WERI-Rb-1 (cell line): ENCODE results near the gene RGL1.

ENCODE experiments used
- DNase-seq: peaks from one replicate; pipeline ENCODE4 v3.0.0-alpha.2; 2020
- H3K27ac ChIP-seq: fragments of 250-450 bp; sonication (Bioruptor Pico); 2 replicates; pipeline ENCODE4 v1.5.1; 2020; ENCODE audit warnings: mild to moderate bottlenecking, moderate library complexity
- H3K27me3 ChIP-seq: fragments of 250-450 bp; sonication (Bioruptor Pico); 2 replicates; pipeline ENCODE4 v1.5.1; 2021; ENCODE audit warnings: mild to moderate bottlenecking, low read depth, moderate library complexity; ENCODE audit not compliant: insufficient read depth, severe bottlenecking
- H3K36me3 ChIP-seq: fragments of 250-450 bp; sonication (Bioruptor Pico); 2 replicates; pipeline ENCODE4 v1.5.1; 2020; ENCODE audit warnings: mild to moderate bottlenecking, moderate library complexity
- H3K4me3 ChIP-seq: 2 replicates; pipeline ENCODE4 v1.5.1; 2011; ENCODE audit warnings: low read depth, mild to moderate bottlenecking, control low read depth, low read length
- H3K9me3 ChIP-seq: fragments of 250-450 bp; sonication (Bioruptor Pico); 2 replicates; pipeline ENCODE4 v1.5.1; 2021; ENCODE audit warnings: mild to moderate bottlenecking, moderate library complexity; ENCODE audit not compliant: severe bottlenecking
- CTCF ChIP-seq: IDR thresholded peaks from 2 replicates; pipeline ENCODE4 v1.5.1; 2011; ENCODE audit warnings: low read depth, mild to moderate bottlenecking, control low read depth, inconsistent platforms, low read length

Gene RGL1

DNA sequence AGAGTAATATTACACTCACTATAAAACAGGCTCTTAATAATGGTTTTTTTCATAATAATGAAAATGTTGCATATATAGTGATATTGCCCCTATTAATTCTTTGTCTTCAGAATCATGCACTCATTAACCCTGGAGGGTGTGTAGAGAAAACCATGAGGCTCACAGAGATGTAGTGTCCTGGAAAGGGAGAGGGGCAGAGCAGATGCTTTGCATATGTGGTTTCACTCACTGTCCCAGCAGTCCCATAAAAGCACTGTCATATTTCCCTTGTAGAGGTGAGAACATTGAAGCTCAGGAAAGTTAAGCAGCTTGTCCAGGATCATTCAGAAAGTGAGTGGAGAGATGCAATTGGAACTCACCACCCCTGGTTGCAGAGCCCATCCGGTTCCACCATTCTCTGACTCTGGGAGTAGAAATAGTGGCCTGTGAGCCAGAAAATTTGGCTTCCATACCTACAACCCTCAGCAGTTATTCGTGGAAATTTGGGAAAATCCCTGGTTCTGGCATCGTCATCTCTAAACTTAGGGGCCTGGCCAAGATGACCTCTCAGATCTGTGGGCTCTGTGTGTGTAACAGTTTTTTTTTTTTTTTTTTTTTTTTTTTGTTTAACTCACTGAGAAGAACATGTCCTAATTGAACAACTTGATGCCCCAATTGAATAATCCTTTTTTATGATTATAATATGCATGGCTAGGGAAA lies 86.4 kb downstream of the RGL1 start:
- TF ChIP-seq CTCF: no peak
- H3K27me3 ChIP-seq: no peaks in the 10 kb centered on the region
- DNase-seq: no peak
- no peak overlapping the region for H3K4me3 ChIP-seq
- H3K9me3 ChIP-seq: no peaks in the 10 kb centered on the region
- H3K27ac ChIP-seq: no peak overlapping the region
- no peaks in the 10 kb centered on the region; the same call in 1 of the 2 replicates for H3K36me3 ChIP-seq

DNA sequence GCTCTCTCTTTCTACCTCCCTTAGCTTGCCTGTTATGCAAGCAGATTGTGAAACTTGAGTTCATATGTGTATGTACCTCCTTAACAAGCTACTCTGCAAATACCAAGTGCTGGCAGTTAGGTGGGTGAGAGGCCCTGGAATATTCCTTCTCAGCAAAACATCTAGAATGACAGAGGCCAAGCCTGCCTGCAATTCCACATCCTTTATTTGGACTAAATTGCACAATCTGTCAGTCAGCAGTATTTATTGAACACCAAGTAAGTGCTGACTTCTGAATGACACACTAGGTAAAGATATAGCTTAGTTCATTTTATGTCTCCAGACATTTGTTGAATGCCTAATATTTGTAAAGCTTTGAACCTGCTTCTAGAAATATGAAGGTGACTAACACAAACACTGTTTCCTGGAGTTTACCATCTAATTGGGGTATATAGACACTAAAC lies 87.5 kb downstream of the RGL1 start:
- no peaks in the 10 kb centered on the region for H3K9me3 ChIP-seq
- no peak overlapping the region for H3K27ac ChIP-seq
- TF ChIP-seq CTCF: no peak
- H3K27me3 ChIP-seq: no peaks in the 10 kb centered on the region
- no peak for DNase-seq
- H3K4me3 ChIP-seq: no peak overlapping the region
- no peaks in the 10 kb centered on the region; the same call in 1 of the 2 replicates for H3K36me3 ChIP-seq

- no peak for TF ChIP-seq CTCF
- DNase-seq: peak; percentile 54
- Histone ChIP-seq H3K9me3 (no peaks in the 10 kb centered on the region), H3K4me3 (no peak overlapping the region), H3K27ac (peak overlapping the region; percentile 71), H3K36me3 (no peaks in the 10 kb centered on the region; the same call in 1 of the 2 replicates), H3K27me3 (no peaks in the 10 kb centered on the region)
These were observed 88.8 kb downstream of the RGL1 start for GRCh38 chr1:183893561-183894289.

DNA sequence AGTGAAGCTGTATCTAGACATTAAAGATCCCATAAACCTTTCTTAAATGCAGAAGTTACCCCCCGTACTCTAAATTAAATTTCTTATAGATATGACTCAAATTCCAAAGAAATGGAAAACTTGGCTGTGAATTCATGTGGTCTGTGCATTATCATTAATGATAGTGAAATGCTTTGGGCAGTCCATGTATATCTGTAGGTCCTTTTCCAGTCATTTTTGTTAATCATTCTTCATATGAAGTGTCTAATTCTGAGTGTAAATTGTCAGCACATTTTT lies 89.3 kb downstream of the RGL1 start:
- no peaks in the 10 kb centered on the region for H3K27me3 ChIP-seq
- DNase-seq: no peak
- H3K9me3 ChIP-seq: no peaks in the 10 kb centered on the region
- TF ChIP-seq CTCF: no peak
- H3K27ac ChIP-seq: peak overlapping the region; percentile 71
- no peak overlapping the region for H3K4me3 ChIP-seq
- H3K36me3 ChIP-seq: no peaks in the 10 kb centered on the region; the same call in 1 of the 2 replicates

- H3K36me3 ChIP-seq: no peaks in the 10 kb centered on the region; the same call in 1 of the 2 replicates
- H3K27ac ChIP-seq: no peak overlapping the region
- no peak overlapping the region for H3K4me3 ChIP-seq
- DNase-seq: no peak
- H3K27me3 ChIP-seq: no peaks in the 10 kb centered on the region
- no peaks in the 10 kb centered on the region for H3K9me3 ChIP-seq
- TF ChIP-seq CTCF: no peak
These were observed 91.6 kb downstream of the RGL1 start for GRCh38 chr1:183896466-183897048.
